IPS-15b (cell line): ENCODE results near the gene TRAPPC14.

Experiments
- H3K27me3 ChIP-seq: one replicate; pipeline ENCODE4 v1.6.1; 2013; ENCODE audit warnings: low read length; ENCODE audit not compliant: control insufficient read depth, insufficient read depth
- H3K36me3 ChIP-seq: one replicate; pipeline ENCODE4 v1.6.1; 2013; ENCODE audit warnings: low read length; ENCODE audit not compliant: control insufficient read depth, insufficient read depth
- H3K4me1 ChIP-seq: one replicate; pipeline ENCODE4 v1.6.1; 2013; ENCODE audit warnings: mild to moderate bottlenecking, low read length; ENCODE audit not compliant: control insufficient read depth, insufficient read depth
- H3K4me3 ChIP-seq: one replicate; pipeline ENCODE4 v1.5.1; 2013; ENCODE audit warnings: low read depth, low read length
- H3K9ac ChIP-seq: one replicate; pipeline ENCODE4 v1.6.1; 2013; ENCODE audit warnings: low read depth, mild to moderate bottlenecking, low read length
- H3K9me3 ChIP-seq: one replicate; pipeline ENCODE4 v1.6.1; 2013; ENCODE audit warnings: mild to moderate bottlenecking, low read length; ENCODE audit not compliant: control insufficient read depth, insufficient read depth

Gene TRAPPC14

GRCh38 chr7:100157334-100158228, 942 bp downstream of the TRAPPC14 start:
- peak overlapping the region; percentile 56 for H3K9ac ChIP-seq
- peak overlapping the region; percentile 42 for H3K4me3 ChIP-seq
- no peaks in the 10 kb centered on the region for H3K27me3 ChIP-seq
- H3K36me3 ChIP-seq = peaks cover 40% of the 10 kb centered on the region
- peaks cover 3% of the 10 kb centered on the region for H3K4me1 ChIP-seq
- H3K9me3 ChIP-seq = no peaks in the 10 kb centered on the region

- Histone ChIP-seq H3K4me1 (peaks cover 8% of the 10 kb centered on the region), H3K27me3 (no peaks in the 10 kb centered on the region), H3K9ac (no peak overlapping the region), H3K4me3 (peak overlapping the region; percentile 42), H3K36me3 (peaks cover 40% of the 10 kb centered on the region), H3K9me3 (no peaks in the 10 kb centered on the region)
Measured at GRCh38 chr7:100157069-100157333, 1.5 kb downstream of the TRAPPC14 start.

DNA sequence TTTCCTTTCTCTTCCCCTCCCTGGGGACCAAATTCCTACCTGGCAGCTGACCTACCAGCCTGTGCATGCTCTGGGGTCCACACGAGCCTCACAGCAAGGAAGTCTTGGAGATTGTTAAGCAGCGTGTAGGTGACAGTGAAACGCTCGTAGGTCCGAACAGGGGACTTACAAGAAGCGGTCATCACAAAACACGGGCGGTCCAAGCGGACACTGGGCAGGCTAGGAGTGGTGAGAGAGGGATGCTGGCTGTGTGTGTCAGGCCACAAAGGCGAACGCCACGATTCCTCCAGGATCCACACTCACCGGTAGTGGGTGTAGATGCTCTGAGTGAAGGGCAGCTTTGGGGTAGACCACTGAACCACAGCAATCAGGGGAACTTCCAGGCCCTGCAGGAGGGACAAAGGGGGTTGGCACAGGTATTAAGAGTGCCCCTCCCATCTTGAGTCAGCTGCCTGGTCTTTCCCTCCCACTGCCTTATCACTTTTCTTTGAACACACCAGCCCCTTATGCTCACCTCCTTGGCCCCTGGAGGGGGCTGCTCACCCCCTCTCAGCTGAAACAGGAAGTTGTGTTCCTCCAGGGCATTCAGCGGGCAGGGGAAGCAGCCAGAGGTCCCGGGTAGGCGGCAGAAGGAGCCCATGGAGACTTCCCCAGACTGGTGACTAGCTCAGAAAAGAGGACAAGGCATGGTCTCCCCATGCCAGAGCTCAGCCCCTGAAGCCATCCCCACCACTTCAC, 2.0 kb downstream of the TRAPPC14 start:
- Histone ChIP-seq H3K9ac (no peak overlapping the region), H3K4me3 (peak overlapping the region; percentile 42), H3K36me3 (peaks cover 40% of the 10 kb centered on the region), H3K27me3 (no peaks in the 10 kb centered on the region), H3K4me1 (peaks cover 8% of the 10 kb centered on the region), H3K9me3 (no peaks in the 10 kb centered on the region)

- Histone ChIP-seq H3K9ac (no peak overlapping the region), H3K9me3 (no peaks in the 10 kb centered on the region), H3K36me3 (peaks cover 40% of the 10 kb centered on the region), H3K4me3 (no peak overlapping the region), H3K27me3 (no peaks in the 10 kb centered on the region), H3K4me1 (peaks cover 8% of the 10 kb centered on the region)
Measured at GRCh38 chr7:100155553-100156317, 2.8 kb downstream of the TRAPPC14 start.

- Histone ChIP-seq H3K9me3 (no peaks in the 10 kb centered on the region), H3K9ac (no peak overlapping the region), H3K4me3 (no peak overlapping the region), H3K4me1 (peaks cover 8% of the 10 kb centered on the region), H3K36me3 (peaks cover 40% of the 10 kb centered on the region), H3K27me3 (no peaks in the 10 kb centered on the region)
Measured at GRCh38 chr7:100154651-100155491, 3.7 kb downstream of the TRAPPC14 start.

GRCh38 chr7:100153708-100154535, 4.6 kb downstream of the TRAPPC14 start:
- Histone ChIP-seq H3K9ac (no peak overlapping the region), H3K36me3 (peaks cover 40% of the 10 kb centered on the region), H3K4me1 (peaks cover 8% of the 10 kb centered on the region), H3K27me3 (no peaks in the 10 kb centered on the region), H3K9me3 (no peaks in the 10 kb centered on the region), H3K4me3 (no peak overlapping the region)

GRCh38 chr7:100152937-100153666, 5.4 kb downstream of the TRAPPC14 start:
- Histone ChIP-seq H3K4me3 (no peak overlapping the region), H3K4me1 (peaks cover 10% of the 10 kb centered on the region), H3K36me3 (peaks cover 40% of the 10 kb centered on the region), H3K9ac (no peak overlapping the region), H3K27me3 (no peaks in the 10 kb centered on the region), H3K9me3 (no peaks in the 10 kb centered on the region)

- H3K4me3 ChIP-seq = no peak overlapping the region
- H3K4me1 ChIP-seq = peaks cover 10% of the 10 kb centered on the region
- no peaks in the 10 kb centered on the region for H3K9me3 ChIP-seq
- H3K36me3 ChIP-seq = peaks cover 40% of the 10 kb centered on the region
- no peaks in the 10 kb centered on the region for H3K27me3 ChIP-seq
- no peak overlapping the region for H3K9ac ChIP-seq
Measured at GRCh38 chr7:100152404-100152803, 6.1 kb downstream of the TRAPPC14 start.

- H3K9me3 ChIP-seq = no peaks in the 10 kb centered on the region
- H3K27me3 ChIP-seq = no peaks in the 10 kb centered on the region
- H3K4me3 ChIP-seq = peak within 1 kb of the TSS; percentile 98
- H3K4me1 ChIP-seq = peaks cover 8% of the 10 kb centered on the region
- H3K9ac ChIP-seq = peak within 1 kb of the TSS; percentile 84
- peaks cover 7% of the 10 kb centered on the region for H3K36me3 ChIP-seq
Measured at GRCh38 chr7:100148559-100149328, 9.8 kb downstream of the TRAPPC14 start, which contains the start of gene LAMTOR4. LAMTOR4 (plus strand) TSS chr7:100148918; CDS start chr7:100148973, 55 bp downstream.
